OCI-LY1 (cell line): Measurements from ENCODE around the gene FRMD6.

Experiments used
- EZH2 ChIP-seq: fragments of 200-600 bp; sonication (generic), shearing (Covaris generic); IDR thresholded peaks from 2 replicates; pipeline ENCODE4 v1.8.0; 2017; ENCODE audit warnings: borderline replicate concordance, mixed run types, mild to moderate bottlenecking, antibody characterized with exemption, low read length, moderate library complexity, mixed read lengths
- TF ChIP-seq, protein P1 (sequence below): fragments of 200-600 bp; sonication (generic), shearing (Covaris generic); IDR thresholded peaks from 2 replicates; pipeline ENCODE4 v1.5.1; 2017; ENCODE audit warnings: mild to moderate bottlenecking, antibody characterized with exemption, low read length, moderate library complexity, mixed read lengths

DNA sequence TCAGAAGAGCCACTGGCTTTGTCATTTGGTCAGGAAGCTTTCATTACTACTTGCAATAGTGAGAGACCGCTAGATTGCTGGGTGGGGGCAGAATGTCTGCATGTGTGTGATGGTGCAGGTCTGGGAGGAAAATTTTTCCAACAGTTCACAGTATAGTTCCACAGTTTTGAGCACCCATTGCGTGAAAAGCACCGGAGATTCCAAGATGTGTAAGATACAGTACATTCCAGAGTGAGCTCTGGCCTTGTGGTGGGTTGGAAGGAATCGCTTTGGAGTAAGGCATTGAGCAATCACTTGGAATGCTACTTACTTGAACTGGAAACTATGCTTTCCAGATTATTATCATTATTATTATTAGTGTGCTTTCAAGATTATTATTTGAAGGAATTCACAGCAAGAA lies 47.6 kb upstream of the FRMD6 start:
- TF ChIP-seq, protein P1, sequence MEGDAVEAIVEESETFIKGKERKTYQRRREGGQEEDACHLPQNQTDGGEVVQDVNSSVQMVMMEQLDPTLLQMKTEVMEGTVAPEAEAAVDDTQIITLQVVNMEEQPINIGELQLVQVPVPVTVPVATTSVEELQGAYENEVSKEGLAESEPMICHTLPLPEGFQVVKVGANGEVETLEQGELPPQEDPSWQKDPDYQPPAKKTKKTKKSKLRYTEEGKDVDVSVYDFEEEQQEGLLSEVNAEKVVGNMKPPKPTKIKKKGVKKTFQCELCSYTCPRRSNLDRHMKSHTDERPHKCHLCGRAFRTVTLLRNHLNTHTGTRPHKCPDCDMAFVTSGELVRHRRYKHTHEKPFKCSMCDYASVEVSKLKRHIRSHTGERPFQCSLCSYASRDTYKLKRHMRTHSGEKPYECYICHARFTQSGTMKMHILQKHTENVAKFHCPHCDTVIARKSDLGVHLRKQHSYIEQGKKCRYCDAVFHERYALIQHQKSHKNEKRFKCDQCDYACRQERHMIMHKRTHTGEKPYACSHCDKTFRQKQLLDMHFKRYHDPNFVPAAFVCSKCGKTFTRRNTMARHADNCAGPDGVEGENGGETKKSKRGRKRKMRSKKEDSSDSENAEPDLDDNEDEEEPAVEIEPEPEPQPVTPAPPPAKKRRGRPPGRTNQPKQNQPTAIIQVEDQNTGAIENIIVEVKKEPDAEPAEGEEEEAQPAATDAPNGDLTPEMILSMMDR = no peak
- no peak for TF ChIP-seq EZH2
